ENCODE results near the gene PLD3. TPM values are rescaled to one million over a fixed set of nuclear protein-coding genes. Genes with fewer than 3 reads are reported as not detected.

The PLD3 gene
- total RNA-seq, 2 experiments from 2014 or later: 54.4 to 56.7 TPM

GRCh38 chr19:40371802-40372122 is 23.3 kb downstream of the PLD3 start:
- Mint-ChIP-seq H3K27me3 (no peaks in the 10 kb centered on the region), H3K9me3 (no peaks in the 10 kb centered on the region), H3K36me3 (ENCODE audit: low read depth) (peaks cover 6% of the 10 kb centered on the region), H3K27ac (no peak overlapping the region), H3K4me3 (no peak overlapping the region), H3K4me1 (ENCODE audit: low read depth) (peaks cover 8% of the 10 kb centered on the region)
- no peak for ATAC-seq
- intact Hi-C loops (cut with micrococcal nuclease): no loop called here
- TF ChIP-seq CTCF (IDR thresholded peaks at IDR 0.05): no peak
- no peak for DNase-seq
- CTCF ChIA-PET: interaction anchor here (0.6 to 1.1 kb wide), 2 partner anchors 49 to 274 kb away, joined by 3 to 4 read pairs; no protein-coding TSS in a partner anchor
- POLR2A ChIA-PET: interaction anchor here (0.9 kb wide), 1 partner anchor 31 kb away, joined by 3 read pairs; no protein-coding TSS in a partner anchor

- Mint-ChIP-seq H3K4me1 (ENCODE audit: low read depth) (peaks cover 8% of the 10 kb centered on the region), H3K27ac (no peak overlapping the region), H3K36me3 (ENCODE audit: low read depth) (peaks cover 6% of the 10 kb centered on the region), H3K4me3 (no peak overlapping the region), H3K27me3 (no peaks in the 10 kb centered on the region), H3K9me3 (no peaks in the 10 kb centered on the region)
- intact Hi-C loops (cut with micrococcal nuclease): no loop called here
- ChIA-PET CTCF (no interaction called here), POLR2A (no interaction called here)
- ATAC-seq (no peak), DNase-seq (no peak)
- TF ChIP-seq CTCF (IDR thresholded peaks at IDR 0.05): no peak
These were observed 25.6 kb downstream of the PLD3 start for GRCh38 chr19:40374084-40374483.

- H3K27me3 Mint-ChIP-seq: no peaks in the 10 kb centered on the region
- peaks cover 8% of the 10 kb centered on the region for H3K4me1 Mint-ChIP-seq (ENCODE audit: low read depth)
- H3K9me3 Mint-ChIP-seq: no peaks in the 10 kb centered on the region
- no peak overlapping the region for H3K4me3 Mint-ChIP-seq
- intact Hi-C loops (cut with micrococcal nuclease): no loop called here
- ChIA-PET CTCF (no interaction called here), POLR2A (no interaction called here)
- ATAC-seq (no peak), DNase-seq (no peak)
- no peak for TF ChIP-seq CTCF (IDR thresholded peaks at IDR 0.05)
- H3K27ac Mint-ChIP-seq: no peak overlapping the region
- peaks cover 3% of the 10 kb centered on the region for H3K36me3 Mint-ChIP-seq (ENCODE audit: low read depth)
These were observed 27.9 kb downstream of the PLD3 start for GRCh38 chr19:40376286-40376862.

GRCh38 chr19:40377876-40378385 is 29.4 kb downstream of the PLD3 start:
- Mint-ChIP-seq H3K27ac (no peak overlapping the region), H3K4me3 (no peak overlapping the region), H3K9me3 (no peaks in the 10 kb centered on the region), H3K27me3 (no peaks in the 10 kb centered on the region), H3K4me1 (ENCODE audit: low read depth) (peaks cover 6% of the 10 kb centered on the region), H3K36me3 (ENCODE audit: low read depth) (peaks cover 3% of the 10 kb centered on the region)
- POLR2A ChIA-PET: no interaction called here
- TF ChIP-seq CTCF (IDR thresholded peaks at IDR 0.05): no peak
- ATAC-seq (no peak), DNase-seq (no peak)
- CTCF ChIA-PET: no interaction called here
- intact Hi-C loops (cut with micrococcal nuclease): no loop called here

GRCh38 chr19:40378509-40378908 is 30.0 kb downstream of the PLD3 start:
- Mint-ChIP-seq H3K4me1 (ENCODE audit: low read depth) (peaks cover 6% of the 10 kb centered on the region), H3K4me3 (no peak overlapping the region), H3K27me3 (no peaks in the 10 kb centered on the region), H3K36me3 (ENCODE audit: low read depth) (peaks cover 3% of the 10 kb centered on the region), H3K9me3 (no peaks in the 10 kb centered on the region), H3K27ac (no peak overlapping the region)
- POLR2A ChIA-PET: no interaction called here
- DNase-seq (no peak), ATAC-seq (no peak)
- no peak for TF ChIP-seq CTCF (IDR thresholded peaks at IDR 0.05)
- intact Hi-C loops (cut with micrococcal nuclease): no loop called here
- CTCF ChIA-PET: no interaction called here
